ENCODE data around the gene ST7.

GRCh38 chr7:116994611-116995010, 41.3 kb downstream of the ST7 start:
- TF ChIP-seq CTCF (optimal IDR thresholded peaks at IDR 0.05 in 1 of 3, IDR thresholded peaks at IDR 0.05 in 1 of 3, conservative IDR thresholded peaks at IDR 0.05 in 1 of 3; ENCODE audit: extremely low read depth in 1 of 3, insufficient read depth in 2 of 3, low read length in 3 of 3), result no peak
- no peak for TF ChIP-seq EZH2 (IDR thresholded peaks at IDR 0.05; ENCODE audit: low read length)
